22Rv1 (cell line): ENCODE measurements around the gene RUNX3.

Source experiments
- ZFX ChIP-seq: fragments of 450-650 bp; IDR thresholded peaks from 2 replicates; pipeline ENCODE4 v1.6.1; 2017; ENCODE audit warnings: antibody characterized with exemption, borderline replicate concordance
- TF ChIP-seq, protein P1 (sequence below): fragments of 450-650 bp; IDR thresholded peaks from 2 replicates; pipeline ENCODE4 v1.5.1; 2017; ENCODE audit warnings: mild to moderate bottlenecking

DNA sequence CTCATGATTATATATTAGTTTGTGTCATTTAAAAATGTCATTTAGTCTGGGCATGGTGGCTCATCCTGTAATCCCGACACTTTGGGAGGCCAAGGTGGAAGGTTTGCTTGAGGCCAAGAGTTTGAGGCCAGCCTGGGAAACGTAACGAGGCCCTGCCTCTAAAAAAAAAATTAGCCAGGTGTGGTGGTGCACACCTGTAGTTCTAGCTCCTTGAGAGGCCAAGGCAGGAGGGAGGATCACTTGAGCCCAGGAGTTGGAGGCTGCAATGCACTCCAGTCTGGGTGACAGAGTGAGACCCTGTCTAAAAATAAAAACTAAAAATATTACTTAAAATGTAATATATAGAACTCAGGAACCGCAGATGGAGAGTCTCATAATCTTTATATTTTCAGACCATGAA lies 34.6 kb downstream of the RUNX3 start:
- TF ChIP-seq, protein P1, sequence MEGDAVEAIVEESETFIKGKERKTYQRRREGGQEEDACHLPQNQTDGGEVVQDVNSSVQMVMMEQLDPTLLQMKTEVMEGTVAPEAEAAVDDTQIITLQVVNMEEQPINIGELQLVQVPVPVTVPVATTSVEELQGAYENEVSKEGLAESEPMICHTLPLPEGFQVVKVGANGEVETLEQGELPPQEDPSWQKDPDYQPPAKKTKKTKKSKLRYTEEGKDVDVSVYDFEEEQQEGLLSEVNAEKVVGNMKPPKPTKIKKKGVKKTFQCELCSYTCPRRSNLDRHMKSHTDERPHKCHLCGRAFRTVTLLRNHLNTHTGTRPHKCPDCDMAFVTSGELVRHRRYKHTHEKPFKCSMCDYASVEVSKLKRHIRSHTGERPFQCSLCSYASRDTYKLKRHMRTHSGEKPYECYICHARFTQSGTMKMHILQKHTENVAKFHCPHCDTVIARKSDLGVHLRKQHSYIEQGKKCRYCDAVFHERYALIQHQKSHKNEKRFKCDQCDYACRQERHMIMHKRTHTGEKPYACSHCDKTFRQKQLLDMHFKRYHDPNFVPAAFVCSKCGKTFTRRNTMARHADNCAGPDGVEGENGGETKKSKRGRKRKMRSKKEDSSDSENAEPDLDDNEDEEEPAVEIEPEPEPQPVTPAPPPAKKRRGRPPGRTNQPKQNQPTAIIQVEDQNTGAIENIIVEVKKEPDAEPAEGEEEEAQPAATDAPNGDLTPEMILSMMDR = no peak
- TF ChIP-seq ZFX = no peak
